Endothelial cell of hepatic sinusoid (primary cell): ENCODE data around the gene GBP2.
"Not testable (repeated sequence)": the region's sequence is repeated elsewhere in the genome, so short reads cannot be mapped to it uniquely, and the experiment has no call there.

Experiments
- in situ Hi-C: cut with HindIII; loops from 2 replicates; pipeline ENCODE4 v1.10.0; 2017; ENCODE audit warnings: low sequenced_read_pairs

The GBP2 gene

GRCh38 chr1:89125913-89126580 lies at the start of gene GBP2:
Gene GBP2 (minus strand): TSS chr1:89126114. CDS start chr1:89121966, 4,148 bp downstream.
- in situ Hi-C loops: no loop called here

DNA sequence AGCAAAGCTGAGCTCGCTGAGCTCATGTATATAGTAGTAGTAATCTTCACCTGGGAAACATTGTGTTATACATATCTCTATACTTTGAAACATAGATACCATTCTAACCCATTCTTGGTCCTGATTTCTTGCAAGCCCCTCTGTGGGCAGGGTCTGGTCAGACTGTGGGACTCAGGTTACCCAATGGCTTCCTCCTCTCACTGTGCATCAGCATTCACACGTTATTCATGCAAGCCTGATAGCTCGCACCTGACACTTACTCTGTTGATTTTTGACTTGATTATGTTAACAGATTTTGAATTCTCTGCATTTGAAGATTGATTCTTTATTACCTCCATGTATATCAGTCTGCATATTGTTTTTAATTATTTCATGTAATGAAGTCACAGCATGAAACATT lies 48.6 kb upstream of the GBP2 start:
- in situ Hi-C loops: no loop called here

DNA sequence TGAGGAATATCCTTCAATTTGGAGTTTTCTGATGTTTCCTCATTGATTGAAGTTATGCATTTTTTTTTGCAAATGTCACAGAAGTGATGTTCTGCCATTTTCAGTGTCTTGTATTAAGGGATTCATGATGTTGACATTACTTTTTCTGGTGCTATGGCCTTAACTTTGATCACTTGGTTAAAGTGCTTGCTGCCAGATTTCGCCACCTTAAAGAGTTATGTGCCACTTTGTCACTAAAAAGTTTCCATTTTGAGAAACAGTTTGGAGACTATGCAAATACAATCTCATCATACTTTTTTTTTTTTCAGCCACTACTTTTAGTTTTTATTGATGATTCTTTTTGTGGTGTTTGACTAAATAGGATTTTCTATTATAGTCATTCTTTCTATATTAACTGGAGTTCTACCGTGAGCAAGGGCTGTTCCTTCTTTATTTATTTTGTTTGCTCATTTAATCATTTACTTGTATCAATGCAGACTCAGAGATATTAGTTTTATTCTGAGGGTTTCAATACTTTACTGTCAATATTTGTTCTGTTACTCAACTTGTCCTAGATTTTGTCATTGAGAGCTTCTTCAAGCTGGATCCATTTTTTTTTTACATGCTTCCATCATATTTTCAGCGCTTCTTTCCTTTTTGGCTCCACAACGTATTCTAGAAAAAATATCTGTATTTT lies 46.7 kb upstream of the GBP2 start:
- in situ Hi-C loops: no loop called here

GRCh38 chr1:89171067-89171438 lies 45.1 kb upstream of the GBP2 start:
- in situ Hi-C loops: no loop called here

DNA sequence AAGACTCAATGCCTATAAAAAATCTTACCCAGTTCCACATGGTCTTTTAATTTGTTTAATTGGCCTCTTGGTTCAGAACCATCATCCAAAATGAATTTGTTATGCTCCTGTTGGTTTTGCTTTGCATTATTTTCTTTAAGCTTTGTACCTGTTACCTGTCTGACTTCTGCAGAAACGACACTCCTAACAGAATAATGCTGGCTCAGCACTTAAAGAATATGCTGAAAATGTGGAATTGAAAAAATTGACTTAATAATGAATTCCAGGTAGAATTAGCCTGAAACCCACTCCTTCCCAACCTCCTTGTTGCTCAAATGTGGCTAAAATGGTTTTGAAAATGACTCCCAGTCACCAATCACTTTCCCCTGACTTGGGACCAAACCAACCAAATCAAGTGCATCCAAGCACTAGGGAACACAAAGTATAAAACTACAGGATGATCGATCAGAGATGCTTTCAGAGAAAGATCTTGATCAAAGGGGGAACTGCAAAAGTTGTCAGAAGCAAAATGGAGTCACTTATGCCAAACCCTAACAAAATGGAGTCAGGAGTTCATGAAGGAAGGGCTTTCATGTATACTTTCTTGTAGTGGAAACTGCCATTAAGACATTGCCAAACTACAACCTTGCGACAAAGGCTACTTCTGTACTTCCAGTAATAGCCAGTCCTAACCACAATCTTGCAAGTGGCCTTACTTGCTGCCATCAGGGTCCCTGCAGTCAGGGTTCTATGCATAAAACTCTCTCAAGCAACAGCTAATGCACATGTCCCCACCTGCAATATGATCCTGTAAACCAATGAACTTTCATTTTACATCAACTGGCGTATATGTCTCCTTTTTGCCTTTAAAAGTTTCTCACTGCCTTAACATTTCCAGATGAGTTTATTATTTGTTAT lies 44.5 kb upstream of the GBP2 start:
- in situ Hi-C loops: no loop called here

- in situ Hi-C loops: no loop called here
Observed at GRCh38 chr1:89169166-89169565, 43.3 kb upstream of the GBP2 start.

GRCh38 chr1:89167590-89168230 lies 41.8 kb upstream of the GBP2 start:
- in situ Hi-C loops: no loop called here

DNA sequence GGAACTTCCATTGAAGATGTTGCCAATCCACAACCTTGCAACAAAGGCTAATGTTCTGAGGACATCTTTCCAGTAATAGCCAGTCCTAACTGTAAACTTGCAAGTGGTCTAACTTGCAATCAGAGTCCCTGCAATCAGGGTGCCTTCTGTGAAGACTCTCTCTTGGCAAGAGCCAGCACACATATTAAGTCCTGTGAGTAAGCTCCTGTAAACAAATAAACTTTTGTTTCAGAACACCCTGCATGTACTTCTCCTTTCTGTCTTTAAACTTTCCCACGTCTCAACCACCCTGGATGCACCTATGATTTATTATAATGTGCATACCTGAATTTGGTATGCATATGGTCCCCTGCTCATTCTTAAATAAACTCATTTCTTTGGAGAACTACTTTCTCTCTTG lies 40.8 kb upstream of the GBP2 start:
- in situ Hi-C loops: no loop called here

DNA sequence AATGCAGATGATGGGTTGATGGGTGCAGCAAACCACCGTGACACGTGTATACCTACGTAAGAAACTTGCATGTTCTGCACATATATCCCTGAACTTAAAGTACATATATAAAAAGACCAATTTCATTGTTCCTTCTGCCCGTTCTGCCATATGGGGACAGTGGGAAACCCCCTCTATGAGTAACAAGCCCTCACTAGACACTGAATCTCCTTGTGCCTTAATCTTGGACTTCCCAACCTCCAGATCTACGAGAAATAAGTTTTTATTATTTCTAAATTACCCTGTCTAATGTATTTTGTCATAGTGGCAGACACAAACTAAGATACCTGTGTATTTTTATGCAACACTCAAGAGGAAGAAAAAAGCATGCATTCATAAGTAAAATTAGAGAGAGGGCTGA lies 39.9 kb upstream of the GBP2 start:
- in situ Hi-C loops: no loop called here

DNA sequence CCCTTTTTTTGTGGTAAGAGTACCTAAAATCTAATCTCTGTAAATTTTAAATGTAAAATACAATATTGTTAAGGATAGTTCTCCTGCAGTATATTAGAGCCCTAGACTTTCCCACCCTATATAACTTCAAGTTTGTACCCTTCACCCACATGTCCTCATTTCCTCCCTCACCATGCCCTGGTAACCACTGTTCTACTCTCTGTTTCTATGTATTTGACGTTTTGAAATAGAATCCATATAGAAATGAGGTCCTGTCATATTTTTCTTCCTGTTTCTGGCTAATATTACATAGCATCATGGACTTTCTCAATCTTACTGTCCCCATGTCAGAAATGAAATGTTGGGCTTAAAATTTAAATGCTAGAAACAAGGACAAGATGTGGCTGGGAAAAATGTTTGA lies 25.1 kb upstream of the GBP2 start:
- in situ Hi-C loops: no loop called here

DNA sequence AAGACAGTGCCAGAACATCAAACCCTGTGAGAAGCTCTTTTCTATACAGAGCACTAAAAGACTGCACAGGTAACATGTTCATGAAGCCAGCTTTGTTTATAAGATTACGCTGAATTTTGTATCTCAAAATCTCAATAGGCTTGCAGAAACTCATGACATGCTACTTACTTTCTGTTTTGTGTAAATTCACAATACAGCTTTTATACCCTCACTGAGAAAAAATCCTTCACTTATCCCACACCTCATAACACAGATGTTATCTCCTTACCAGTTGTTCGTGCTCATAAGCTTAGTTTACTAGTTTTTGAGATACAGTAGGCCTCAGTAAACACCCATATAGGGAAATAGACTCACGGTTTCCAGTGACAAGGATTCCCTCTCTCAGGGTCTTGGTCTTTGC lies 24.1 kb upstream of the GBP2 start:
- in situ Hi-C loops: no loop called here

- in situ Hi-C loops: no loop called here
Observed at GRCh38 chr1:89149229-89149628, 23.3 kb upstream of the GBP2 start.

DNA sequence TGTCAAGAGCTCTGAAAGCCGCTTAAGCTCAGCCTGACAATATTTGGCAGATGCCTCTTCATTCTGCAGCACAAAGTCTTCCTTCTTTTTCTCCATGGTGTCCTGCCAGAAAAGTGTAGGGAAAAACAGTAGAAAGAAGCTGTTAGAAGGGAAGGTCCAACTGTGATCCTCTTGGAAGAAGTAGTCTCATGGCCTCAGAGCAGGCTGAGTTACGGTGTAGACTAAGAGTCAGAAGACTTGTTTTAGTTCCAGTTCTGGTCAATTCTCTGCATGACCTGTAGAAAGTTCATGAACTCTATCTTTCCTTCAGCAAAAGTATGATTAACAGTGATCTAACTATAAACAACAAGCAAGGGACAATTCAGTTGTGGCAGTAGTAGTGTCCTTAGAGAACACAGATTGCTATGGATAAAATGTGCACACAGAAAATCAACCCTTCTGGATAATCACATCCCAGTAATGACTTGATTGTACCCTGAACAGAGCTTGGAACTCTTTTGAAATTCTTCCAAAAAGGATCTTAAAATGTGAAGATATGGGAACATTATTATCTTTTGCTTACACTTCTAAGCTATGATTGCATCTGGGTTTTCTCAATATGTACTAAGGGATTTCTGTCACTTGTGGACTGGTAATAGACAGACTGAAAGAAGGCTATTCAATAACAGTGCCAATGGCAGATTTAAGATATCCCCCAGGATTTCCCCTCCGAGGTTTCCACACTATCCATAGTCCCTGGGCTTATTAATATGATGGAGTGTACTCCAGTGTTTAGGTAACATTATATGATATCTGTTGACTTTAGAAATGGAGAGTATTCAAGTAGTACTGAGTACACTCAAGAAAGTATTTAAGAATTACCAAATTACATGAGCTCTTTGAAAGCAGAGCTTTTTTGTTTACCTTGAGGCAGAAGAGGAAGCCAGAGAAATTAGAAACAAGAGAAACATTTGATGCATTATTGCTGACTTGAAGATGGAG lies 22.1 kb upstream of the GBP2 start:
- in situ Hi-C loops: no loop called here

- in situ Hi-C loops: no loop called here
Observed at GRCh38 chr1:89146721-89147120, 20.8 kb upstream of the GBP2 start.

- in situ Hi-C loops: no loop called here
Observed at GRCh38 chr1:89143484-89143883, 17.6 kb upstream of the GBP2 start.

GRCh38 chr1:89142160-89142559 lies 16.2 kb upstream of the GBP2 start:
- in situ Hi-C loops: no loop called here

DNA sequence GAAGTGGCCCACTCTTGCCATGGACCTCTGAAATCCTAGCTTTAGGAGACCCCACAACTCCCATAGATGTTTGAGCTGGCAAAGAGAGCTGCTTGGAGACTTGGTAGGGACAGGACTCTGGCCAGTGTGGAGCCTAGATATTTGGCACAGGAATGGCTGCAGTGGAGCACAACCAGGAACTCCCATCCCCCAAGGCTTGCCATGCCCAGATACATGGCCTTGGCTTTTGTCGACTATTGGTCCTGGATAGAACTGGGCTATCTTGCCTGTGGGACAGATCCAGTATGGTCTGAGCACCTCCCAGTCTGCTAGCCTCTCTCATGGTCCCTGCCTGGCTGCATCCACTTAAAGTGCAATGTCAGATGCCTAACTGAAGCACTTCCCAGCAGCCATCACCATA lies 7.8 kb upstream of the GBP2 start:
- in situ Hi-C loops: no loop called here

- in situ Hi-C loops: no loop called here
Observed at GRCh38 chr1:89130716-89131115, 4.8 kb upstream of the GBP2 start.

GRCh38 chr1:89129911-89130310 lies 4.0 kb upstream of the GBP2 start:
- in situ Hi-C loops: no loop called here

GRCh38 chr1:89128003-89128458 lies 2.1 kb upstream of the GBP2 start:
- in situ Hi-C loops: not testable (repeated sequence)
